Stimulated activated CD8-positive, alpha-beta memory T cell treated with anti-CD3 and anti-CD28 coated beads, Interleukin-12 subunit alpha, Interleukin-12 subunit beta, amount 100 ng/mL, for 24 hours (primary cell): ENCODE results near the gene SCUBE2.
"Not testable (repeated sequence)": the region's sequence is repeated elsewhere in the genome, so short reads cannot be mapped to it uniquely, and the experiment has no call there.

ENCODE experiments used
- DNase-seq: peaks from one replicate; pipeline ENCODE4 v3.0.0-alpha.2; 2020; ENCODE audit errors: extremely low read depth

Gene SCUBE2

DNA sequence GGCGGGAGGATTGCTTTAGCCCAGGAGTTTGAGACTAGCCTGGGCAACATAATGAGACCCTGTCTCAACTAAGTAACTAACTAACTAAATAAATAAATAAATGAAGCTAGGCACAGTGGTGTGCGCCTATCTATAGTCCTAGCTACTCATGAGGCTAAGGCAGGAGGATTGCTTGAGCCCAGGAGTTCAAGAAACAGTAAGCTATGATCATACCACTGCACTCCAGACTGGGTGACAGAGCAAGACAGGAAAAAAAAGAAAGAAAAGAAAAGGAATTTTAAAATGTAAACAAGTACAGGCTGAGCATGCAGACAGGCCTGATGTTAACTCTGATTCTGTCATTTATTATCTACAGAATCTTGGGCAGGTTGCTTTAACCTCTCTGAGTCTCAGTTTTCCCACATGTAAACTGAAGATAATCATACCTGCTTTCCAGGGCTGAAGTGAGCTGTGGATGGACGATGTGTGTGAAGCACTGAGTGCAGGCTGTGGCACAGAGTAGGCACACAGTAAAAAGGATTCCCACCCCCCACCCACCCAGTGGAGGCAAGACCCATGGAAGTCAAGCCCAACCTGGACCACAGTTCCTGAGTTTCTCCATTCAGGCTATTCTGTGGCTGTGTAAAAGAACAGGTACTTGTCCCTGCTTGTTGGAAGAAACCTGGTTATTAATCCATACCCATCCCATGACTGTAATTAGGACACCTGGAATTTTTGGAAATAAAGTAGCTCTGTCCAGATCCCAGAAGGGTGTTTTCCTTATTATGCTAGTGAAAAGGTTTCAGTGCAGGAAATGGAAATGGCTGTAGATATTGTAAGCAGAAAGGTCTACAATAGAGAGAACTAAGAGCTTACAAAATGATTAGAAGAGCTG lies 18.7 kb upstream of the SCUBE2 start:
- DNase-seq, result no peak

DNA sequence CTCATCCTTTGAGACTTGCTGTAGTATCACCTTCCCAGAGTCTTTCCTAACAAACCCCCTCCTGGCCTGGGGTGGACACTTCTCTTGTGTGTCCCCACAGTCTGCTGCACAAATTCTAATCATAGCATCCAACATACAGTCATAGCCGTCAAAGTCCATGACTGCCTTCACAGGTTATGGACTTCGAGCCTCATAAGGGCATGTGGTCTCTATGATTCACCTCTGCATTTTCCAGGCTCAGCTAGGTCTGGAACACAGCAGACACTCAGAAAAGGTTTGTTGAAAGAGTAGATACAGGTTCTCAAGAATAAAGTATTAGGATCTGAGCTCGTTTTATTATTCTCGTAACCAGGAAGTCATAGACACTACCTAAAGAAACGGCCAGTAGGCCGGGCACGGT lies 13.2 kb upstream of the SCUBE2 start:
- no peak for DNase-seq

- no peak for DNase-seq
These were observed 12.3 kb upstream of the SCUBE2 start for GRCh38 chr11:9103542-9104276.

DNA sequence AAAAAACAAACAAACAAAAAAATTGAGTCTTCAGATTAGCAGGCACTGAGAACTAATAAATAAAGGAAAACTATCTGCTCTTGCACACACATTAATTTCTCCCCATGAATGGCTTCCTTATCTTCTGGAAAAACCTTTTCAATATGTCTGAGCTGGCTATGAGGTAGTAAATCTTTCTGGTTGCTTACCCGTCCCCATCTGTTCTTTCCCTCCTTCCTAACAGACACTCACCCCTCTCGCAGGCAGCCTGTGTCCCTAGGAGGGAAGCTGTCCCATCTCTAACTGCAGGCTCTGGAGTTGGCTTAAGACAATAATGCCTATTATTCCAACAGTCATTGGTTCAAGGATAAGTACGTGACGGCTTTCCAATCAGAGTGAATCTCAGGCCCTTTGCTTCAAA lies 8.2 kb upstream of the SCUBE2 start:
- DNase-seq, result no peak

DNA sequence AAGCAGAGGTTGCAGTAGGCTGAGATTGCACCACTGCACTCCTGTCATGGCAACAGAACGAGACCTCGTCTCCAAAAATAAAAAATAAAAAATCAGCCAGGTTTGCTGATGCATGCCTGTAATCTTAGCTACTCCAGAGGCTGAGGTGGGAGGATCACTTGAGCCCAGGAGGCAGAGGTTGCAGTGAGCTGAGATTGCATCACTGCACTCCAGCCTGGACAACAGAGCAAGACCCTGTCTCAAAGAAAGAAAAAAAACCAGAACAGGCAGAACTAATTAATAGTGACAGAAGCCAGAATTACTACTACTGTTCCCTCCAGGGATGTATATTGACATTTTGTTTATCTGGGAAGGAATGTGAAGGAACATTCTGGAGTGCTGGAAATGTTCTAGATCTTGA lies 7.1 kb upstream of the SCUBE2 start:
- not testable (repeated sequence) for DNase-seq

GRCh38 chr11:9097186-9097943 lies 6.0 kb upstream of the SCUBE2 start:
- not testable (repeated sequence) for DNase-seq

DNA sequence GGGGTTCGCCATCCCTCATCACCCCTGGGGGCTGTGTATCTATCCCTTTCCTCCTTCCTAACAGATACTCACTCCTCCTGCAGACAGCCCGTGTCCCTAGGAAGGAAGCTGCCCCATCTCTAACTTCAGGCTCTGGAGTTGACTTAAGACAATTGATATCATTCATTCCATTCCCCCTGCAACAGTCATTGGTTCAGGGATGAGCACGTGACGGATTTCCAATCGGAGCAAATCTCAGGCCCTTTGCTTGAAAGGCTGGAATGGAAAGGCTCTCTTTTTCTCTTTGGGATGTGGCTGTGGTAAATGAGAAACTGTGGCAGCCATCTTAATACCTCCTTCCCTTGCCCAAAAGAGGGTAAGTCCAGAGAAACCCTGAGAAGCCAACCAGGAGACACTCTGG lies 5.0 kb upstream of the SCUBE2 start:
- DNase-seq, result no peak

- no peak for DNase-seq
These were observed 4.0 kb upstream of the SCUBE2 start for GRCh38 chr11:9095421-9095820.

DNA sequence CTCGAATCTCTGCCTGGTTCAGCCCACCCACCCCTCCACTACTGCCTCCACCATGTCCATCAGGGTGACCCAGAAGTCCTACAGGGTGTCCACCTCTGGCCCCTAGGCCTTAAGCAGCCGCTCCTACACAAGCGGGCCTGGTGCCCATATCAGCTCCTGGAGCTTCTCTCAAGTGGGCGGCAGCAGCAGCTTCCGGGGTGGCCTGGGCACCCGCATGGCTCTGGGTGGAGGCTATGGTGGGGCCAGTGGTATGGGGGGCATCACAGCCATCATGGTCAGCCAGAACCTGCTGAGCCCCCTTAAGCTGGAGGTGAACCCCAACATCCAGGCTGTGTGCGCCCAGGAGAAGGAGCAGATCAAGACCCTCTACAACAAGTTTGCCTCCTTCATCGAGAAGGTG lies 3.0 kb upstream of the SCUBE2 start:
- DNase-seq, result no peak

- no peak for DNase-seq
These were observed 1.7 kb upstream of the SCUBE2 start for GRCh38 chr11:9092853-9093778.

DNA sequence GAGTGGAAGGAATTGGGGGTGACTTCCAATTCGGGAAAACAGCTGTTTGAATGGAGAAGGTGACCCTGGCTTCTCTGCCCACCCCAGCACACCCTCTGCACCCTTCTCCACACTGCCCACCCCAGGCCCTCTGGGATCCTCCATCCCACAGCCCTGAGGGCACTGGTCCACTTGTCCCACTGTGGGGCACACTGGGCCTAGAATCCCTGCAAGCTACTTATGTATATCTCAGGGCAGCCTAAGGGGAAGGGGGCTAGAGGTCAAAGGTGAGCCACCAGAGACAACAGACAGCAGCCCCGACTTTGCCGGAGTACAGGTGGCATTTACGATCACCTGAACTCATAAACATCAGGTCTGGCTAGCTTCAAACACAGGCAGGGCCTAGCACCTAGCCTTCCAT lies 673 bp upstream of the SCUBE2 start:
- DNase-seq, result no peak

DNA sequence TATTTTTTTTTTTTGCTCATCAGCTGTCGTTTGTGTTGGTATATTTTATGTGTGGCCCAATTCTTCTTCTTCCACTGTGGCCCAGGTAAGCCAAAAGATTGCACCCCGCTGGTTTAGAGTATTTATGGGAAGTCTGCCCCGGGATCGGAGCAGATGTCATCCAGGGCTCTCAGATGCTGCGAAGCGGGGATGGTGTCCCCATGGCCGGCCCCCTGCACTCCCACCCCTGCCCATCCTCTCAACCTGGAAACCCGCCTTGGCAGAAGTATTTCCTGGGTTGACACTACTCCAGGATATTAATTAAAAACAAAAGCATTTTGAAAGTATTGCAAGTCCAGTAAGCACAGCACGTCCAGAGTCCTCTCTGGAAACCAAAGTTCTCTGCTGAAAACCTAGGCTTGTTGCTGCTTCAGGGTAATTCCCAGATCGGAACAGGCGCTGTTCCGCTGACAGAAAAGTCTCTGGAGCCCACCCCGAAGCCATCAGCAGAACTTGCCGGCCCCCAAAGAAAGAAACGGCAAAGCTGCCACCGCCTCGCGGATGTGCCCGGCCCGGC lies 833 bp downstream of the SCUBE2 start:
- no peak for DNase-seq

GRCh38 chr11:9089636-9090035 lies 1.8 kb downstream of the SCUBE2 start:
- DNase-seq, result no peak

DNA sequence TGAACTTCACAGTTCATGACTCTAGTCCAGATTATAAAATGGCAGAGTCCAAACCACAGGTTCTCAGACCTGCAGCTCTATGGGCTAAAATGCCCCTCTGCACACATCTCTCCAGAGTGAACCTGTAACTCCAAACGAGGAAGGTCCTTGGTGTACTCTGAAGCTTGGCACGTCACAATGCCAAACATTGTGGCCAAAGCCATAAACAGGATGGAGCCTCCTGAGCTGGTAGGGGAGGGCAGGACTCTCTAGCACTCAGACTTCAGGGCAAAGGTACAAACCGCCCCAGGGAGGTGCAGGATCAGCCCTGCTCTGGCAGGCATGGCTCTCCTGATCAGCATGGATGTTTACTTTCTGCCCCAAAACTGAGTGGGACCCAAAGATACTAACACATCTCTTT lies 2.3 kb downstream of the SCUBE2 start:
- no peak for DNase-seq

DNA sequence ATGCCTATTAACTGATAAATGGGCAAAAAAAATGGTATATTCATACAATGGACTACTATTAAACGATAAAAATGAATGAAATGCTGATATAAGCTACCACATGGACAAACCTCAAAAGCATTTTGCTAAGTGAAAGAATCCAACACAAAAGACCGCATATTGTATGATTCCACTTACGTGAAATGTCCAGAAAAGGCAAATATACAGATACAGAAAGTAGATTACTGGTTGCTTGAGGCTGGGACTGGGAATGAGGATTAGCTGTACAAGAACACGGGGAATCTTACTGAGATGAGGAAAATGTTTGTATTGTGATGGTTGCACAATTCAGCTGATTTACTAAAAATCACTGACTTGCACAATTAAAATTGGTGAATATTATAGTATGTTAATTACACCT lies 8.8 kb downstream of the SCUBE2 start:
- no peak for DNase-seq

- DNase-seq, result no peak
These were observed 10.2 kb downstream of the SCUBE2 start for GRCh38 chr11:9081153-9081552.

GRCh38 chr11:9078113-9079086 lies 13.0 kb downstream of the SCUBE2 start:
- DNase-seq, result no peak

- DNase-seq, result no peak
These were observed 14.2 kb downstream of the SCUBE2 start for GRCh38 chr11:9077164-9077563.

DNA sequence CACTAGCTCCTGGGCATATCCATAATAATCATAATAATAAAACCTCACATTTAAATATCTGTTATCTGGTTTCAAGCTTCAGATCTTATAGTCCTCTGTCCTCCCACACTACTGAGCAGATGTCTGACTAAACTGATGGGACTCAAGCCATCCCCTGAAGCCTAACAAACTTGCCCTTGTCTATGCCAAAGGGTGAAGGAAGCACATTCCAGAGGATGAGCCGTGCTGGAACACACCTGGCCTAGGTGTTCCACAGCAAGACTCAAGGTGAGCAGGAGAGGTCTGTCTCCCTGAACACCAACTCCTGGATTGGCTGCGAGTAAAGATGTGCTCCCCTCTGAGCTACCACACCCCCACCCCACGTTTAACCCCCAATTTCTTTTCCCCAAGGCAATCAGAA lies 14.7 kb downstream of the SCUBE2 start:
- DNase-seq, result no peak

GRCh38 chr11:9076046-9076445 lies 15.4 kb downstream of the SCUBE2 start:
- DNase-seq, result no peak
